Left lung (tissue), 10 donors: Measurements from ENCODE around the gene PPP1R9B. TPM values are rescaled to one million over a fixed set of nuclear protein-coding genes. Genes with fewer than 3 reads are reported as not detected.

Experiments used
- ATAC-seq: fragments of 200-7000 bp; cut with Tn5 transposase; one replicate; pipeline ENCODE4 v1.9.1; 2020; ENCODE audit warnings: moderate library complexity
- DNase-seq, 4 donors: peaks; one replicate each; pipeline ENCODE4 v3.0.0-alpha.2; 2013 to 2020
- H3K27ac ChIP-seq, 2 donors: fragments of 200-600 bp; sonication (generic) in 1 of 2; one replicate each; pipeline versions ENCODE4 v1.5.0 to v1.8.0; 2020 to 2021
- H3K27me3 ChIP-seq, 2 donors: fragments of 200-600 bp; sonication (generic) in 1 of 2; one replicate each; pipeline versions ENCODE4 v1.5.0 to v1.8.0; 2020 to 2021
- H3K36me3 ChIP-seq, 2 donors: fragments of 200-600 bp; sonication (generic) in 1 of 2; one replicate each; pipeline versions ENCODE4 v1.5.0 to v1.8.0; 2020 to 2021
- H3K4me1 ChIP-seq, 2 donors: fragments of 200-600 bp; one replicate each; pipeline ENCODE4 v1.8.0; 2021
- H3K4me3 ChIP-seq, 2 donors: fragments of 200-600 bp; sonication (generic) in 1 of 2; one replicate each; pipeline versions ENCODE4 v1.5.0 to v1.8.0; 2020 to 2021; ENCODE audit warnings: mild to moderate bottlenecking in 1 of 2
- H3K9me3 ChIP-seq, 2 donors: fragments of 200-600 bp; sonication (generic) in 1 of 2; one replicate each; pipeline versions ENCODE4 v1.5.0 to v1.8.0; 2020 to 2021
- intact Hi-C, 2 donors: fragments of 100-400 bp; cut with DNase I; formaldehyde crosslinking; loops; one replicate each; pipeline versions ENCODE4 v1.11.2 to v1.14.2; 2022
- polyA plus RNA-seq, 6 donors: library from polyadenylated mRNA; unstranded; fragments of 120-200 nt; gene quantifications; one replicate each; pipeline ENCODE4 v1.2.1, GENCODE V29; 2013; ENCODE audit not compliant: insufficient read length in 6 of 6
- total RNA-seq, 2 donors: library from RNA; stranded (reverse); fragmentation: NEBNext Ultra II Directional; extraction: Animal tissue kit (Norgen Biotek cat#: 25700); gene quantifications; one replicate each; pipeline ENCODE4 v1.2.1, GENCODE V29; 2021
- TF ChIP-seq, protein P1 (sequence below), 2 donors: fragments of 200-600 bp; sonication (generic) in 1 of 2; IDR thresholded peaks; one replicate each; pipeline versions ENCODE4 v1.5.0 to v1.8.0; 2021; ENCODE audit warnings: antibody characterized with exemption in 2 of 2
- donor health status: DM: no; HTN: yes; CAD: no.
- donor health status: DM: no; HTN: no; CAD: no.

Gene PPP1R9B
- total and polyA plus RNA-seq, 8 donors: 53.4 to 86.6 (median 67.3) TPM

DNA sequence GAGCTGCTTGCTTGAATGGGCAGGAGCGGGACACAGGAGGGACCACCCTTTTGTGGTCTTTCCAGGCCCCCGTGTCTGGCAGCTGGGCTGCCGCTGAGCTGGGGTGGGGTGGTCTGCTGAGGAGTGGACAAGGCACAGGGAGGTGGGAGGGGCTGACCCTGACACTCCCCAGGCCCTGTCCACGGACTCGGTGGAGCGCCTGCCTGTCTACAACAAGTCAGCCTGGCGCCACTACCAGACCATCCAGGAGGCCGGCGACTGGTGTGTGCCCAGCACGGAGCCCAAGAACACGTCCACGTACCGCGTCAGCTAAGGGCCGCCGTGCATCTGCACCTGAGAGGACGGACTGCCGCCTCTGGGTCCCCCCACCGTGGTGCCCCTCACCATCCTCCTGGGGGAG is 40.7 kb downstream of the PPP1R9B start:
- H3K9me3 ChIP-seq: no peaks in the 10 kb centered on the region
- intact Hi-C loops: no loop called here
- peaks cover 0 to 43% of the 10 kb centered on the region in 2 donors for H3K36me3 ChIP-seq

DNA sequence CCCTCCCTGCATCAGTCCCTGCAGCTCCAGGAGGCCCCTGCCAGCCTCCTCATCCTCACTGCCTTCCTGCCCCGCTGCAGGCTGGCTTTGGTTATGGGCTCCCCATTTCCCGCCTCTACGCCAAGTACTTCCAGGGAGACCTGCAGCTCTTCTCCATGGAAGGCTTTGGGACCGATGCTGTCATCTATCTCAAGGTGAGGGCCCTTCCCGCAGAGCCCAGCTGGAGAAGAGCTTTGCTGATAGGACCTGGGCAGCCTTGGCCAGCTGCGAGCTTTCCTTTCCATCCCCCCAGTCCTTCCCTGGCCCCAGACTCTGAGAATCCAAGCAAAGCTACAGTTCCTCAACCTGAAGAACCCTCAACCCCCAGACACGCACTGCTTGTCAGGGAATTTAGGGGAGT is 41.3 kb downstream of the PPP1R9B start:
- intact Hi-C loops: no loop called here
- Histone ChIP-seq H3K4me1 (peaks cover 5 to 7% of the 10 kb centered on the region in 2 donors), H3K27ac (no peak overlapping the region), H3K27me3 (peaks cover 0 to 3% of the 10 kb centered on the region in 2 donors), H3K36me3 (peaks cover 0 to 43% of the 10 kb centered on the region in 2 donors), H3K9me3 (no peaks in the 10 kb centered on the region), H3K4me3 (no peak overlapping the region)
- no peak for ATAC-seq
- TF ChIP-seq, protein P1, sequence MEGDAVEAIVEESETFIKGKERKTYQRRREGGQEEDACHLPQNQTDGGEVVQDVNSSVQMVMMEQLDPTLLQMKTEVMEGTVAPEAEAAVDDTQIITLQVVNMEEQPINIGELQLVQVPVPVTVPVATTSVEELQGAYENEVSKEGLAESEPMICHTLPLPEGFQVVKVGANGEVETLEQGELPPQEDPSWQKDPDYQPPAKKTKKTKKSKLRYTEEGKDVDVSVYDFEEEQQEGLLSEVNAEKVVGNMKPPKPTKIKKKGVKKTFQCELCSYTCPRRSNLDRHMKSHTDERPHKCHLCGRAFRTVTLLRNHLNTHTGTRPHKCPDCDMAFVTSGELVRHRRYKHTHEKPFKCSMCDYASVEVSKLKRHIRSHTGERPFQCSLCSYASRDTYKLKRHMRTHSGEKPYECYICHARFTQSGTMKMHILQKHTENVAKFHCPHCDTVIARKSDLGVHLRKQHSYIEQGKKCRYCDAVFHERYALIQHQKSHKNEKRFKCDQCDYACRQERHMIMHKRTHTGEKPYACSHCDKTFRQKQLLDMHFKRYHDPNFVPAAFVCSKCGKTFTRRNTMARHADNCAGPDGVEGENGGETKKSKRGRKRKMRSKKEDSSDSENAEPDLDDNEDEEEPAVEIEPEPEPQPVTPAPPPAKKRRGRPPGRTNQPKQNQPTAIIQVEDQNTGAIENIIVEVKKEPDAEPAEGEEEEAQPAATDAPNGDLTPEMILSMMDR (IDR thresholded peaks at IDR 0.05): no peak
- no peak for DNase-seq

More for the DNA sequence above, 40.7 kb downstream of the PPP1R9B start:
- Histone ChIP-seq H3K4me1 (peaks cover 5 to 7% of the 10 kb centered on the region in 2 donors), H3K4me3 (no peak overlapping the region), H3K27ac (no peak overlapping the region), H3K27me3 (peaks cover 0 to 7% of the 10 kb centered on the region in 2 donors)
- TF ChIP-seq, protein P1 (IDR thresholded peaks at IDR 0.05): no peak
- DNase-seq: peak in 1 of 4 donors; percentile 72
- ATAC-seq: no peak

DNA sequence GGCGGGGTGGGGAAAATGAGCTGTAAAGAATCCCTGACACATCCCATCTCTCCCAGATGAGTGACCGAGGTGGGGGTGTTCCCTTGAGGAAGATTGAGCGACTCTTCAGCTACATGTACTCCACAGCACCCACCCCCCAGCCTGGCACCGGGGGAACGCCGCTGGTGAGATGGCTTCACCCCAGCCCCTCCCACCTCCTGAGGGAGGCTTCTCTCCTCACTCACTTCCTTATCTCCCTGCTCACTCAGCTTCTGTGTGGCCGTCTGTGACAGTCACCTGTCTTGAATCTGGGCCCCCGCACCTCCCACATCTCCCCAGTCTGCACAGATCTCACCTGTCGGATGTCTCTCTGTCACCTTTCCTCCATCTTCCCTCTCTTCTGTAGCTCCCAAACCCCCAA is 41.9 kb downstream of the PPP1R9B start:
- Histone ChIP-seq H3K36me3 (peaks cover 0 to 43% of the 10 kb centered on the region in 2 donors), H3K27ac (no peak overlapping the region), H3K27me3 (no peaks in the 10 kb centered on the region), H3K4me1 (peaks cover 5 to 7% of the 10 kb centered on the region in 2 donors), H3K9me3 (no peaks in the 10 kb centered on the region), H3K4me3 (no peak overlapping the region)
- DNase-seq (no peak), ATAC-seq (no peak)
- TF ChIP-seq, protein P1 (IDR thresholded peaks at IDR 0.05): no peak
- intact Hi-C loops: no loop called here

DNA sequence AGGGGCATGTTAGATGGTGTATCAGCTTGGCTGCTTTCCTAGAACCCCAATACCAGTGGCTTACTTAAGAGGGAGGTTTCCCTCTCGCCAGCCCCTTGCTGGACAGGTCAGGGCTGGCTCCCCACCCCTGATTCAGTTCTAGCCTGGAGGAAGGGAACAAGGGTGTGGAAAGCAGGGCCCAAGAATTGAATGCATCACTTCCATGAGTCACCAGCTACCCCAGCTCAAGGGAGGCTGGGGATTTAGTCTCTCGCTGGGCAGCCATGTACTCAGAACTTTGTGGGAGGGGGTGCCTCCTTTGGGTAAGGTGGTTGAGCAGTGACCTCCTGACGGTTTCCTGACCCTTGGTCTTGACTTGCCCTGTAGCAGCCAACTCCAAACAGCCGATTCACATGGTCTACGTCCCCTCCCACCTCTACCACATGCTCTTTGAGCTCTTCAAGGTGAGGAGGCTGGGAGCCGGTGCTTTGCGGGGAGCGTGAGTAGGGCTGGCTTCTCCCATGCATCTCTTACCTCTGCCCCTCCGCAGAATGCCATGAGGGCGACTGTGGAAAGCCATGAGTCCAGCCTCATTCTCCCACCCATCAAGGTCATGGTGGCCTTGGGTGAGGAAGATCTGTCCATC is 42.6 kb downstream of the PPP1R9B start:
- H3K9me3 ChIP-seq: no peaks in the 10 kb centered on the region
- TF ChIP-seq, protein P1 (IDR thresholded peaks at IDR 0.05): no peak
- H3K27me3 ChIP-seq: no peaks in the 10 kb centered on the region
- H3K27ac ChIP-seq: no peak overlapping the region
- peaks cover 5 to 7% of the 10 kb centered on the region in 2 donors for H3K4me1 ChIP-seq
- intact Hi-C loops: no loop called here
- peaks cover 0 to 43% of the 10 kb centered on the region in 2 donors for H3K36me3 ChIP-seq
- no peak overlapping the region for H3K4me3 ChIP-seq
- DNase-seq: no peak
- no peak for ATAC-seq

DNA sequence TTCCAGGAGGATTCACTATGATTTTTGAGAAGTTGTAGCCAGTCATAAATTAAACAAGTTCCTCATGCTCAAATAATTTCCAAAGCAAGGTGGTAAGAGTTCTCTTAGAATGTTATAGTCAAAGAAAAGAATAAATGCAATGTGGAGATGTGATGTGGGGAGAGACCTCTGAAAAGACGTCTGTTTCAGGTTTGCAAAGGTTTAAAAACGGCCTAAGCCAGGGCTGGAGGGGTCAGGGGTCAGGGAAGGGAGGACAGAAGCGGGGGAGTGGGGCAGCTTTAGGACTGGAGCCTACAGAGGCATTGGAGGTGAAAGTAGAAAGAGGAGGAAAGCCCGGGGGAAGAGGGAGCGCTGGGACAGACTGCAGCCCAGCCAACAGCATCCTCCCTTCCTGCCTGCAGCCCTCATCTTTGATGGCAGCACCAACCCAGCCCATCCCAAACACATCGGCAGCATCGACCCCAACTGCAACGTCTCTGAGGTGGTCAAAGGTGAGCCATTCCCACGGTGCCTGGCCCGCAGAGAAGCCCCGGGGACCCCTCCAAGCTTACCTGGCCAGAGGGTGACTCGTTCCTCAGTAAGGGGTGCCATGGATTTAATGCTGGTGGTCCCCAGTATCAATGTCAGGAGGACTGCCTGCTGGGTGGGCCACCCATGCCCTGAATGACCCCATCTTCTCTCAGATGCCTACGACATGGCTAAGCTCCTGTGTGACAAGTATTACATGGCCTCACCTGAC is 43.9 kb downstream of the PPP1R9B start:
- Histone ChIP-seq H3K9me3 (no peaks in the 10 kb centered on the region), H3K4me3 (no peak overlapping the region), H3K27me3 (no peaks in the 10 kb centered on the region), H3K4me1 (peaks cover 2 to 10% of the 10 kb centered on the region in 2 donors), H3K36me3 (peaks cover 0 to 43% of the 10 kb centered on the region in 2 donors), H3K27ac (no peak overlapping the region)
- no peak for ATAC-seq
- no peak for DNase-seq
- intact Hi-C loops: no loop called here
- TF ChIP-seq, protein P1 (IDR thresholded peaks at IDR 0.05): no peak
